DMS114 treated with DMSO at 0.1 percent for 48 hours (cell line): ENCODE results near the gene GRB10.
A peak's percentile ranks its signal among the peaks of the same experiment; 100 is the strongest.

ENCODE experiments used
- DNase-seq: peaks from one replicate; lab custom pipeline; 2025; ENCODE audit not compliant: unreplicated experiment; lab: John Stamatoyannopoulos, UW

The GRB10 gene

GRCh38 chr7:50618281-50618680 lies 164.4 kb downstream of the GRB10 start:
- no peak for DNase-seq

DNA sequence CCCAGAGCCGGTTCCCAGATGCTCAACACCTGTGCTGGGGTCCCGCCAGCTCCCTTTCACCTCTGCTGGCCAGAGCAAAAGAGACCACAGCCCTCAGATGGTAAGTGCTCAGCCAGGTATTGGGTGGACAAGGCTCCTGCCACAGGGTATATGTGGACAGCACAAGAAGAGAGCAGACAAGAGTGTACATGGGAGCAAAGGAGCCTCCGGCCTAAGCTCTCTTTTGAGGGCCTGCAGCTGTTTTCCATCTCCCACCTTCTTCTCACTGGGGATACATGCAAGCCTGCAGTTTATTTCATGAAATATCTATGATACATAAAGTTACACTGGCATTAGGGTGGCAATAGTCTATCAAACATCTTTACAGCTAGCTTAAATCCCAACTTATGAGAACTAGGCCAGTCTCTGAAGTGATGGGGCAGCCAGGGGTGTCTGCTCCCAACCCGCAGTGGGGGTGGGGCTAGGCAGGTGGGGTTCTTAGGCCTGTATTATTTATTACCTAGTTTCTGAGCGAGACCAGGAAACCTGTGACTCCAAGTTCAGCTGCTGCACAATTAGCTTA lies 167.1 kb downstream of the GRB10 start:
- DNase-seq: no peak

- no peak for DNase-seq
Measured at GRCh38 chr7:50614721-50615518, 167.8 kb downstream of the GRB10 start.

DNA sequence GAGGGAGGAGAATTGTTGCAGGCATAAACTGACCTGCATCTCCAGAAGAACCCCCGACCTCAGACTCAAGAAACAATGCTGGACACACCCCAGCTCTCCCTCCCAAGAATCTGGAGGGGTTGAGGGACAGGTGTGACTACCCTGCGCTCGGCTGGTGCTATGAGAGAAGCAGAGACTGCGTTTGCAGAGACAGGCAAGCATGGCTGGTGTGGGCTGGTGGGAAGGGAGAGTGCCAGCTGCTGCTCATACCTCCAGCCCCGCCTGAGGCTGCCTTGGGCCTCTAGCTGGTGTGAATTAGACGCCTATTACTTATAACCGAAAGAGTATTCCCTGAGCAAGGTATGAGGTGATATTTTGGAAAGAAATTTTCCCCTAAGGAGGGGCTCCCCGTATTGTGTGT lies 169.2 kb downstream of the GRB10 start:
- no peak for DNase-seq

DNA sequence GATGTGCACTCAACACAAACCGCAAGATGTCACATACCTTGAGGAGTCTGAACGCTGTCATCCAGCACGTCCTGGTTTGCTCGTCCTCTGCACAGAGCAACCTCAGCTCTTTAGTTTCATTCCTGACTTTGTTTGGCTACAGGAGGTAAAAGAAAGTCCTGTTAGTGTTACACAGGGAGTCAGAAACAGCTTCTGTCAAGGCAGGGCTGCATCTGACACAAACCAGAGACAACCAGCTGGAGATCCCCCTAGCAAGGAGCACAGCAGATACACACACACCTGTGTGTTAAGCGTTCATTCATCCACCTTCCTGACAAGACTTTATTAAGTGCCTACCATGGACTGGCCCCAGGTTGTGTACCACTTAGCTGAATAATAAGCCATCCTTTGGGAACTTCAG lies 170.0 kb downstream of the GRB10 start:
- DNase-seq: no peak

GRCh38 chr7:50610521-50611277 lies 172.0 kb downstream of the GRB10 start:
- DNase-seq: no peak

GRCh38 chr7:50608196-50608906 lies 174.3 kb downstream of the GRB10 start:
- no peak for DNase-seq

DNA sequence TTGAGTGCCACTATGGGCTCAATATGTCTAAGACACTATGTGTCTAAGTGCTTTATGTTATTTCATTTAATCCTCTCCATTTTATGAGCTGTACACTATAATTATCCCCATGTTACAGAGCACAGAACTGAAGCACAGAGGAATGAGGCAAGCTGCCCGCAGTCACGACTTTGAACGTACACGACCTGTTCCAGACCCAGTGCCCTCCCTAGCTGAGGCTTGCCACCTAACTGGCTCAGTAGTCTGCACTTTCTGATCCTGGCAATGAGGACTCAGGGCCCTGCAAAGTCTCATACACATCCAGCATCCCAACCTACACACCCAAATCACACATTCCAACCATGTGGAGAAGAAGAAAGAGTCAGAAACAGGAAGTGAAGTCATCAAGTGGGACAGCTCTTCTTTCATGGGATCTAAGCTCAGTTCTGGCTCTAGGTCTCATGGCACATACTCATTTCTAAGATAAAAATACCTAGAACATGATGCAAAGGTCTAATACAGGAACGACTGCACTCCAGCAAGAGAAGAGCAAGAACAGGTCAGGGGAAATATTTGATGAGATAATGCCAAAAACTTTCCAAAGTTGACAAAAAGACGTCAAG lies 175.1 kb downstream of the GRB10 start:
- DNase-seq: no peak

- no peak for DNase-seq
Measured at GRCh38 chr7:50605059-50605458, 177.6 kb downstream of the GRB10 start.

- no peak for DNase-seq
Measured at GRCh38 chr7:50603287-50603686, 179.4 kb downstream of the GRB10 start.

- DNase-seq: no peak
Measured at GRCh38 chr7:50599385-50599784, 183.3 kb downstream of the GRB10 start.

DNA sequence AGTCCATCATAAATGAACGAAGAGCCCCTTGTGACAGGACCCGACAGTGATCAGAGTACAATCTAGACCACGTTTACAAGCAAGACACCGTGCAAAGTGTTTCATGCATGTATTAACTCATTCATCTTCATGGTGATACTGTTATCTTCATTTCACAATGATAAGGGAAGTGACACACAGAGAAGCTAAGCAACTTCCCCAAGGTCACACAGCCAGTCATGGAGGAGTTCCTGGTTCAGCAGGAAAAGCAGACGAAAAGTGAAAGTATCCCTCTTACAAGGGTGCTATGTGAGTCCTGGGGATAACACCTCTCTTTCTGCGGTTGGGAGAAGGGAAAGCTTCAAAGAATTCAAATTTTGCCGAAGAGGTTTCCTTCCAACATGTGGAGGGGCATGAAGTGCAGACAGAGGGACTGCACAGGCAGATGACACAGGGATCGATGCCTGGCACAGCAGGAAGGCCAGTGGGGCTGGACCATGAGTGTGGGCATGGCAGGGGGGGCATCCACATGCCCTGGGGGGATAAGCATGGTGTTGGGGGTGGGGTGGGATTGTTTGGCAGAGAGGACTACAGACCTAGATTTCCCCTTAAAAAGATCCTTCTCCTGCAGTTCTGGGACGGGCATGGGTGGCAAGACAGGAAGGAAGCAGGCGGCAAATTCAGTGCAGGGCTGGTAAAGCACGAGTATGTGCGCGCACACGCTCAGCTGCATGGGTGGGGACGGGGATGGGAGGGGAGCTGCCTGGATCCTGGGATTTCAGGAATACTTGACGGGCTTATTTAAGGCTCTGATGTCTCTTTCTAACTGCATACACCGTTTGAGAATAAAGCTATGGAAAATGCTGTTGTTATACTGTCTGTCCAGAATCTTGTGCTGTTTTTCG lies 184.0 kb downstream of the GRB10 start:
- DNase-seq: no peak

DNA sequence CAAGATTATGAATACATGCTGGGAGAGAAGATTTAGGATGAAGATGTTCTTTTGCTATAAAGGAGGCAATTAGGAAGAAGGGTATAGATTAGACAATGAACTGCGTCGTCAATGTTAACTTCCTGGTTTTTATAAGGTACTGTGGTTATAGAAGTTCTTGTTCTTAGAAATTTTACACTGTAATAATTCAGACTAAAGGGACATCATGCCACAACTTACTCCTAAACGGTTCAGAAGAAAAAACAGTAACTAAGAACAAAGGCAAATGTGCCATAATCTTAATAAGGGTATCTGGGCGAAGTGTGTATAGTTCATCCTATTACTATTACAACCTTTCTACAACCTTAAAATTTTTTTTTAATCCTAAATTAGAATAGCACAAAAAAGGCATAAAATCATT lies 186.2 kb downstream of the GRB10 start:
- DNase-seq: no peak

GRCh38 chr7:50595491-50596102 lies 187.1 kb downstream of the GRB10 start:
- peak; percentile 17 for DNase-seq

GRCh38 chr7:50594734-50595485 lies 187.8 kb downstream of the GRB10 start:
- DNase-seq: no peak

GRCh38 chr7:50594136-50594535 lies 188.6 kb downstream of the GRB10 start:
- no peak for DNase-seq

DNA sequence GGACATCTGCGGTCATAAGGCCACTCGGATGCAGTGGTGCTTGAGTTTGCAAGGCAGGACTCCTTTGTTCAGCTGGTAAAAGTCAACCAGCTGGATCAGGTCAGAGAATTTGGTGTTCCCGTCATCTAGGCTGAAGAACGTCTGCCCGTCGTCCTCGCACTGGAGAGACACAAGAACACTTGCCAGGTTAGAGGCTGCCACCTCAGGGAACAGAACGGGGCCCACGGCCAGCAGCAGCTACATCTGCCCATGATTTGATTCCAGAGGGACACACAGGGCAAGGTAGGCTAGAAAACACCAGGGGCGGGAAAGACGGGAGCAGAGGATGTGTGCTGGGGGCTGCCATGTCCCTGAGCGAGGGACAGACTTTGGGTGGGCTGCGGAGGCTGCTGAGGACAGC lies 189.8 kb downstream of the GRB10 start:
- DNase-seq: no peak

DNA sequence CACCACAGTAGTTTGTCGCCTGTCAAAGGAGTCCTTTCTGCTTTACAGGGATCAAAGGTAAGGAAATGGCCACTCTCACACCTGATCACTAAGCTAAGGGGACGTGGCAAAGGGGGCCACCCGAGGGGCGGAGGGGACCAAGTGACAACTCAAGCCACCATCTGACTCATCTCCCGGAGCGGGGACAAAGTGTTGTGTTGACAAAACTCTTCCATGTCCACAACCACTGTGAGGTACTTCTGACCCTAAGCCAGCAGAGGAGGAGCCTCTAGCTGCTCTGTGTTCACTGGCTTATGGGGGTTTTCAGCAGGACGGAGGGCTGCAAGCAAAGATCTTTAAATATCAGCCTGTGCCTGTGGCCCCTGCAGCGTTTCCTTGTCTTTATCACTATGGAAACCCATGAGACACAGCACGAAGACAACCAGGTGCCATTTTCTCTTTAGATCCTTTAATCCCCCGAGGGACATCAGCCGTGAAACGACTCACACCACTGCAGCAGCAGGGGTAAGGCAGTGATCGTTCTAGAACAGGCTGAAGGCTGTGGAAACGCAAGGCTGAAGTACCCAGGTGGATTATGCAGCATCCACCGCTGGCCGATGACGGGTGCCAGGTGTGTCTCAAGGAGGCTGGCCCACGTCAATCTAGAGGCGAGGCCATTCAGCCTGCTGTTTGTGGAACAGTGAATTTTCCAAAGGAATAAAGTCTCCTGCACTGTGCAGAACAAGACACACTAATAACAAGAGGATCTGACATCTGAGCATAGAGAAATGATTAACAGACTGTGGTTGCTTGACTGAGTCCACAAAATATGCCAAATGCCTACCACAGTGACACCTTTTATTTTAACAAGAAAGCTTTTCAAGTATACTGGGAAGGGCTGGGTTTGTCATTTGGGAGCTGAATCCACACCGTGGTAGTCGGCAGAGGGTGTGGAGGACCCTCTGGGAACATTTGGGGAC lies 190.9 kb downstream of the GRB10 start:
- DNase-seq: no peak
